Lower lobe of right lung (tissue), 2 donors: Measurements from ENCODE around the gene KRT15. TPM values are rescaled to one million over a fixed set of nuclear protein-coding genes. Genes with fewer than 3 reads are reported as not detected.

Experiments used
- ATAC-seq, 2 donors: fragments of 200-7000 bp; cut with Tn5 transposase; one replicate each; pipeline ENCODE4 v1.9.1; 2020 to 2022; ENCODE audit warnings: mild to moderate bottlenecking in 2 of 2, moderate library complexity in 2 of 2
- DNase-seq: peaks from one replicate; pipeline ENCODE4 v3.0.0-alpha.2; 2020
- H3K27ac ChIP-seq: fragments of 200-600 bp; one replicate; pipeline ENCODE4 v1.8.0; 2022
- H3K27me3 ChIP-seq: fragments of 200-600 bp; one replicate; pipeline ENCODE4 v1.8.0; 2022; ENCODE audit warnings: low read depth
- H3K36me3 ChIP-seq: fragments of 200-600 bp; one replicate; pipeline ENCODE4 v1.8.0; 2022; ENCODE audit warnings: mild to moderate bottlenecking
- H3K4me1 ChIP-seq: fragments of 200-600 bp; one replicate; pipeline ENCODE4 v1.8.0; 2022
- H3K4me3 ChIP-seq: fragments of 200-600 bp; one replicate; pipeline ENCODE4 v1.8.0; 2022; ENCODE audit warnings: mild to moderate bottlenecking
- H3K9me3 ChIP-seq: fragments of 200-600 bp; one replicate; pipeline ENCODE4 v1.8.0; 2022
- intact Hi-C: fragments of 100-400 bp; cut with DNase I; formaldehyde crosslinking; loops from one replicate; pipeline ENCODE4 v1.11.0; 2022
- microRNA-seq: library from miRNA; unstranded; fragments of <30 nt; microRNA quantifications from one replicate; pipeline ENCODE4 v1.2.0, GENCODE V29; 2020; ENCODE audit warnings: borderline number of aligned reads
- total RNA-seq: library from RNA; stranded (reverse); fragmentation: NEBNext Ultra II Directional; extraction: Animal tissue kit (Norgen Biotek cat#: 25700); gene quantifications from one replicate; pipeline ENCODE4 v1.2.1, GENCODE V29; 2021
- TF ChIP-seq, protein P1 (sequence below): fragments of 200-600 bp; IDR thresholded peaks from one replicate; pipeline ENCODE4 v1.8.0; 2022; ENCODE audit warnings: antibody characterized with exemption, mild to moderate bottlenecking
- donor health status: DM: no; HTN: yes; CAD: no; lungs with severe emphysema.

KRT15 gene
- total RNA-seq, 1 donor from 2014 or later: 9.0 TPM

DNA sequence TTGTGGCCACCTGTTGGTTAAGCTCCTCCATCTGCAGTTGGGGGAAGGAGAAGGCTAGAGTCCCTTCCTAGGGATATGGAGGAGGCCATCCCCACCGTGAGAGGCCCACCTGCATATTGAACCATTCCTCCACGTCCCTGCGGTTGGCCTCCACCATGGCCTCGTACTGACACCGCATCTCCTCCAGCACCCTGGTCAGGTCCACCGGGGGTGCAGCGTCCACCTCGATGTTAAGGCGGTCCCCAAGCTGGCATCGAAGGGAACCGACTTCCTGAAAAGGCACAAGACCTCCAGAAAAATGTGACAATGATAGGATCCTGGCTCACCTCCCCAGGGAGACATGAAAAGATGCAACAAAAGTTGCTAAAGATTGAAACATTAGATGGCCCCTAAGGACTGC lies 54.5 kb downstream of the KRT15 start:
- H3K4me3 ChIP-seq: no peak overlapping the region
- DNase-seq (no peak), ATAC-seq (no peak)
- H3K36me3 ChIP-seq: no peaks in the 10 kb centered on the region
- peaks cover 12% of the 10 kb centered on the region for H3K4me1 ChIP-seq
- TF ChIP-seq, protein P1, sequence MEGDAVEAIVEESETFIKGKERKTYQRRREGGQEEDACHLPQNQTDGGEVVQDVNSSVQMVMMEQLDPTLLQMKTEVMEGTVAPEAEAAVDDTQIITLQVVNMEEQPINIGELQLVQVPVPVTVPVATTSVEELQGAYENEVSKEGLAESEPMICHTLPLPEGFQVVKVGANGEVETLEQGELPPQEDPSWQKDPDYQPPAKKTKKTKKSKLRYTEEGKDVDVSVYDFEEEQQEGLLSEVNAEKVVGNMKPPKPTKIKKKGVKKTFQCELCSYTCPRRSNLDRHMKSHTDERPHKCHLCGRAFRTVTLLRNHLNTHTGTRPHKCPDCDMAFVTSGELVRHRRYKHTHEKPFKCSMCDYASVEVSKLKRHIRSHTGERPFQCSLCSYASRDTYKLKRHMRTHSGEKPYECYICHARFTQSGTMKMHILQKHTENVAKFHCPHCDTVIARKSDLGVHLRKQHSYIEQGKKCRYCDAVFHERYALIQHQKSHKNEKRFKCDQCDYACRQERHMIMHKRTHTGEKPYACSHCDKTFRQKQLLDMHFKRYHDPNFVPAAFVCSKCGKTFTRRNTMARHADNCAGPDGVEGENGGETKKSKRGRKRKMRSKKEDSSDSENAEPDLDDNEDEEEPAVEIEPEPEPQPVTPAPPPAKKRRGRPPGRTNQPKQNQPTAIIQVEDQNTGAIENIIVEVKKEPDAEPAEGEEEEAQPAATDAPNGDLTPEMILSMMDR: no peak
- intact Hi-C loops: no loop called here
- H3K27me3 ChIP-seq: no peaks in the 10 kb centered on the region
- H3K9me3 ChIP-seq: peaks cover 4% of the 10 kb centered on the region
- no peak overlapping the region for H3K27ac ChIP-seq

- no peaks in the 10 kb centered on the region for H3K36me3 ChIP-seq
- TF ChIP-seq, protein P1: no peak
- peaks cover 12% of the 10 kb centered on the region for H3K4me1 ChIP-seq
- H3K4me3 ChIP-seq: no peak overlapping the region
- peaks cover 4% of the 10 kb centered on the region for H3K9me3 ChIP-seq
- ATAC-seq (no peak), DNase-seq (no peak)
- H3K27ac ChIP-seq: no peak overlapping the region
- no peaks in the 10 kb centered on the region for H3K27me3 ChIP-seq
- intact Hi-C loops: no loop called here
Measured at GRCh38 chr17:41463746-41464145, 54.9 kb downstream of the KRT15 start.

Small RNA genes within 50 kb of the gene (microRNA-seq; reads per million reads assigned to microRNA genes)
- not detected for gene MIR6510

Other genes starting within 250 kb of the KRT15 start
- gene KRTAP9-7, start 243.2 kb downstream of the KRT15 start, total RNA-seq: not detected
- gene KRTAP29-1, start 216.0 kb downstream of the KRT15 start, total RNA-seq: not detected
- gene KRTAP16-1, start 209.6 kb downstream of the KRT15 start, total RNA-seq: not detected
- gene KRTAP17-1, start 203.2 kb downstream of the KRT15 start, total RNA-seq: not detected
- not detected for gene KRT33A, start 168.1 kb downstream of the KRT15 start, total RNA-seq
- not detected for gene KRT33B, start 149.1 kb downstream of the KRT15 start, total RNA-seq
- not detected for gene KRT34, start 136.6 kb downstream of the KRT15 start, total RNA-seq
- gene KRT31, start 121.3 kb downstream of the KRT15 start, total RNA-seq: not detected
- gene KRT37, start 94.3 kb downstream of the KRT15 start, total RNA-seq: not detected
- gene KRT38, start 77.9 kb downstream of the KRT15 start, total RNA-seq: not detected
- gene KRT32, start 51.5 kb downstream of the KRT15 start, total RNA-seq: not detected
- gene KRT35, start 37.7 kb downstream of the KRT15 start, total RNA-seq: not detected
- gene KRT36, start 29.0 kb downstream of the KRT15 start, total RNA-seq: not detected
- 5.2 TPM for gene KRT13, start 13.3 kb downstream of the KRT15 start, total RNA-seq
- 212 TPM for gene KRT19, start 9.4 kb upstream of the KRT15 start, total RNA-seq
- not detected for gene KRT9, start 53.2 kb upstream of the KRT15 start, total RNA-seq
- gene KRT14, start 68.0 kb upstream of the KRT15 start, total RNA-seq: not detected
- not detected for gene KRT16, start 93.9 kb upstream of the KRT15 start, total RNA-seq
- gene KRT17, start 105.7 kb upstream of the KRT15 start, total RNA-seq: 2.6 TPM
- gene EIF1, start 170.0 kb upstream of the KRT15 start, total RNA-seq: 943 TPM
- not detected for gene GAST, start 193.4 kb upstream of the KRT15 start, total RNA-seq
- gene HAP1, start 215.8 kb upstream of the KRT15 start, total RNA-seq: 0.62 TPM